Right hindlimb (tissue), 1 donor: Measurements from ENCODE around the gene NTSR1.

Experiments
- DNase-seq: peaks from one replicate; pipeline ENCODE4 v3.0.0-alpha.2; 2018

Gene NTSR1

GRCh38 chr20:62805711-62806382 is 97.2 kb downstream of the NTSR1 start:
- no peak for DNase-seq

GRCh38 chr20:62806383-62807050 is 97.9 kb downstream of the NTSR1 start:
- no peak for DNase-seq

- no peak for DNase-seq
These were observed 99.0 kb downstream of the NTSR1 start for GRCh38 chr20:62807444-62808210.

- peak; percentile 77 for DNase-seq
These were observed 99.7 kb downstream of the NTSR1 start for GRCh38 chr20:62808211-62808865.

GRCh38 chr20:62809530-62810428 is 101.1 kb downstream of the NTSR1 start:
- DNase-seq = no peak

- DNase-seq = no peak
These were observed 102.7 kb downstream of the NTSR1 start for GRCh38 chr20:62811320-62811719.

- no peak for DNase-seq
These were observed 103.1 kb downstream of the NTSR1 start for GRCh38 chr20:62811720-62812119.
